Activated T-cell treated with anti-CD3 and anti-CD28 coated beads for 4 hours (primary cell): ENCODE results near the gene NBPF3.
"Not testable (repeated sequence)": the region's sequence is repeated elsewhere in the genome, so short reads cannot be mapped to it uniquely, and the experiment has no call there.

Experiments used
- DNase-seq: peaks from one replicate; pipeline ENCODE4 v3.0.0-alpha.2; 2020

NBPF3 gene

GRCh38 chr1:21439721-21440629, at the start of gene NBPF3:
TSS of gene NBPF3 (plus strand) at chr1:21440137. CDS start at chr1:21445087, 4,950 bp downstream.
- peak; percentile 71 for DNase-seq

- DNase-seq: no peak
Observed at GRCh38 chr1:21391497-21391896, 48.4 kb upstream of the NBPF3 start.

- DNase-seq: no peak
Observed at GRCh38 chr1:21392587-21393263, 47.2 kb upstream of the NBPF3 start.

GRCh38 chr1:21396516-21396915, 43.4 kb upstream of the NBPF3 start:
- DNase-seq: no peak

GRCh38 chr1:21397813-21398188, 42.1 kb upstream of the NBPF3 start:
- no peak for DNase-seq

- not testable (repeated sequence) for DNase-seq
Observed at GRCh38 chr1:21401726-21402346, 38.1 kb upstream of the NBPF3 start.

GRCh38 chr1:21406659-21407058, 33.3 kb upstream of the NBPF3 start:
- DNase-seq: no peak

- DNase-seq: not testable (repeated sequence)
Observed at GRCh38 chr1:21409897-21410296, 30.0 kb upstream of the NBPF3 start.

- no peak for DNase-seq
Observed at GRCh38 chr1:21414015-21414414, 25.9 kb upstream of the NBPF3 start.

GRCh38 chr1:21420378-21420777, 19.6 kb upstream of the NBPF3 start:
- DNase-seq: not testable (repeated sequence)

- DNase-seq: not testable (repeated sequence)
Observed at GRCh38 chr1:21421307-21421706, 18.6 kb upstream of the NBPF3 start.

GRCh38 chr1:21427798-21428480, 12.0 kb upstream of the NBPF3 start:
- not testable (repeated sequence) for DNase-seq

GRCh38 chr1:21428481-21429073, 11.4 kb upstream of the NBPF3 start:
- not testable (repeated sequence) for DNase-seq

GRCh38 chr1:21429210-21429609, 10.7 kb upstream of the NBPF3 start:
- DNase-seq: not testable (repeated sequence)

GRCh38 chr1:21430875-21431274, 9.1 kb upstream of the NBPF3 start:
- not testable (repeated sequence) for DNase-seq

GRCh38 chr1:21434394-21434793, 5.5 kb upstream of the NBPF3 start:
- DNase-seq: no peak

- no peak for DNase-seq
Observed at GRCh38 chr1:21435646-21436487, 4.1 kb upstream of the NBPF3 start.

GRCh38 chr1:21436488-21437340, 3.2 kb upstream of the NBPF3 start:
- DNase-seq: no peak

GRCh38 chr1:21437341-21437640, 2.6 kb upstream of the NBPF3 start:
- DNase-seq: no peak

GRCh38 chr1:21438646-21439312, 1.2 kb upstream of the NBPF3 start:
- DNase-seq: not testable (repeated sequence)
